Measurements from ENCODE around the gene TIMM22.
A peak's percentile ranks its signal among the peaks of the same experiment; 100 is the strongest.

- TF ChIP-seq CTCF (IDR thresholded peaks at IDR 0.05 in 8 of 11, conservative IDR thresholded peaks at IDR 0.05 in 3 of 11) = peak in 2 of 11 experiments; percentile 21 to 24
- no peak for TF ChIP-seq POLR2A (IDR thresholded peaks at IDR 0.05)
Observed at GRCh38 chr17:981292-981658, 15.7 kb upstream of the TIMM22 start.
